ENCODE data around the gene MYO5B. TPM values are rescaled to one million over a fixed set of nuclear protein-coding genes. Genes with fewer than 3 reads are reported as not detected.

Gene MYO5B
- total RNA-seq, 2 experiments from 2014 or later: not detected

DNA sequence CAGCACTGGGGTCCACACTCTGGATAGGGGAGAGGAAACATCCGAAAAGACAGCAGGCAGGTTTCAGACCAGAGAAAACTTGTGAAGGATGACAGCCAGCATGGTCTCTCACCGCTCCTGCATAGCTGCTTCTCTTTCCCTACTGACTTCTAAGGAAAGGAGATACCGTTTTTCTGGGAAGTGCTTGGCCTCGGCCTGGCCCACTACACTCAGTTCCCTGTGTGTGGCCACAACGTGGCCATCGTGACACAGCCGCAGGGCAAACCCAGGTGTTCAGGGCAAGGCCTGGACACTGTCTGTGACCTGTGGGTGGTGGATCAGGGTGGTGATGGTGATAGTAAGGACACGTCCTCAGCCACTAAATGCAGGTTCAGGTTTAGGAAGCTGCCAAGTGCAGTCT is 347.4 kb downstream of the MYO5B start:
- Histone ChIP-seq H3K9me2 (ENCODE audit: insufficient read depth, low read length) (no peaks in the 10 kb centered on the region), H3K4me2 (ENCODE audit: low read length) (no peak overlapping the region), H2AFZ (ENCODE audit: low read length) (no peak overlapping the region), H3K4me1 (ENCODE audit: insufficient read depth, low read length, poor library complexity, severe bottlenecking) (no peaks in the 10 kb centered on the region), H3K4me3 (ENCODE audit: low read depth, low read length, poor library complexity, severe bottlenecking) (no peak overlapping the region), H3K36me3 (ENCODE audit: insufficient read depth, low read length) (no peaks in the 10 kb centered on the region), H3K79me2 (ENCODE audit: insufficient read depth, low read depth, low read length) (no peaks in the 10 kb centered on the region), H3K27ac (ENCODE audit: low read depth, low read length, poor library complexity, severe bottlenecking) (no peak overlapping the region), H4K20me1 (ENCODE audit: insufficient read depth, low read length) (no peaks in the 10 kb centered on the region), H3K9me3 (ENCODE audit: low read length) (no peaks in the 10 kb centered on the region)
- CTCF ChIA-PET (ENCODE audit: unreplicated experiment): interaction anchor here (0.6 kb wide), 1 partner anchor 11 kb away, joined by 3 read pairs; no protein-coding TSS in a partner anchor
- TF ChIP-seq EZH2phosphoT487 (IDR thresholded peaks at IDR 0.05; ENCODE audit: borderline replicate concordance, low read depth, low read length): no peak
- TF ChIP-seq, protein P1, sequence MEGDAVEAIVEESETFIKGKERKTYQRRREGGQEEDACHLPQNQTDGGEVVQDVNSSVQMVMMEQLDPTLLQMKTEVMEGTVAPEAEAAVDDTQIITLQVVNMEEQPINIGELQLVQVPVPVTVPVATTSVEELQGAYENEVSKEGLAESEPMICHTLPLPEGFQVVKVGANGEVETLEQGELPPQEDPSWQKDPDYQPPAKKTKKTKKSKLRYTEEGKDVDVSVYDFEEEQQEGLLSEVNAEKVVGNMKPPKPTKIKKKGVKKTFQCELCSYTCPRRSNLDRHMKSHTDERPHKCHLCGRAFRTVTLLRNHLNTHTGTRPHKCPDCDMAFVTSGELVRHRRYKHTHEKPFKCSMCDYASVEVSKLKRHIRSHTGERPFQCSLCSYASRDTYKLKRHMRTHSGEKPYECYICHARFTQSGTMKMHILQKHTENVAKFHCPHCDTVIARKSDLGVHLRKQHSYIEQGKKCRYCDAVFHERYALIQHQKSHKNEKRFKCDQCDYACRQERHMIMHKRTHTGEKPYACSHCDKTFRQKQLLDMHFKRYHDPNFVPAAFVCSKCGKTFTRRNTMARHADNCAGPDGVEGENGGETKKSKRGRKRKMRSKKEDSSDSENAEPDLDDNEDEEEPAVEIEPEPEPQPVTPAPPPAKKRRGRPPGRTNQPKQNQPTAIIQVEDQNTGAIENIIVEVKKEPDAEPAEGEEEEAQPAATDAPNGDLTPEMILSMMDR (conservative IDR thresholded peaks at IDR 0.05; ENCODE audit: low read length): no peak
- no peak for DNase-seq (ENCODE audit: low spot score)
- intact Hi-C loops (cut with micrococcal nuclease; ENCODE audit: unreplicated experiment): no loop called here
- POLR2A ChIA-PET: no interaction called here
- no TSS peak for BruUV-seq (replicated peaks)

DNA sequence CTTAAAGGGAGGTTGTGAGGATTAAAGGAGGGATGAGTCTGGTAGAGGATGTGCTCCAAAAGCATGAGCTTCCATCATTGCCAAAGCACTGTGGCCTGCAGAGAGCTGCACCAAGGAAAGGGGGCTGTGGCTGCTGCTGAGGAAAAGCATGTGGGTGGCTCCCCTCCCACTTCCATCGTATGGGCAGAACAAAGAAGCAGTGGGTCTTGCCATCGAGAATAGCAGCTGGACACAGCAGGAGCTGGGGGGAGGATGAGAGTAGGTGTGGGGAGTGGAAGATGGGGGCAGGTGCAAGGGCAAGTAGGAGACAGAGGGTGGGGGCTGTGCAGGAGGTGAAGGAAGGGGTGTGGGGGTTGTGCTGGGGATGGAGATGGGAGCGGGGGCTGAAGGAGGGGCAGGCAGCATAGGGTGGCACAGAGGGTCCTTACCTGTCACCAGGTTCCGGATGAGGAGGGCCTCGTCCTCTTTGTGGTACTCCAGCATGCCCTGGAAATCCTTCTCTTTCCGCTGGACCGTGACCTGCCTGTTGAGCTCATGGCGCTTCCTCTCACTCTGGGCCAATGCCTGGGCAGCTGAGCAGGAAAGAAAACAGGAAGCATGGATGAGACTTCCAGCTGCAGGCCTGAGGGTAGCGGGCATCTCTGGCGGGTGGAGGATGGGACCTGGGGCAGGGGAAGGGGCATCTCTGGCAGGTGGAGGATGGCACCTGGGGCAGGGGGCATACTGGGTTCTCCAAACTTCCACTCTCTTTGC is 348.1 kb downstream of the MYO5B start:
- H3K9me2 ChIP-seq (ENCODE audit: insufficient read depth, low read length): no peaks in the 10 kb centered on the region
- H3K9me3 ChIP-seq (ENCODE audit: low read length): no peaks in the 10 kb centered on the region
- TF ChIP-seq, protein P1 (conservative IDR thresholded peaks at IDR 0.05; ENCODE audit: low read length): no peak
- TF ChIP-seq EZH2phosphoT487 (IDR thresholded peaks at IDR 0.05; ENCODE audit: borderline replicate concordance, low read depth, low read length): no peak
- H4K20me1 ChIP-seq (ENCODE audit: insufficient read depth, low read length): no peaks in the 10 kb centered on the region
- POLR2A ChIA-PET: interaction anchor here (0.6 kb wide), 1 partner anchor 70 kb away, joined by 3 read pairs; no protein-coding TSS in a partner anchor
- no peak overlapping the region for H3K27ac ChIP-seq (ENCODE audit: low read depth, low read length, poor library complexity, severe bottlenecking)
- CTCF ChIA-PET (ENCODE audit: unreplicated experiment): no interaction called here
- no peak overlapping the region for H3K4me2 ChIP-seq (ENCODE audit: low read length)
- H2AFZ ChIP-seq (ENCODE audit: low read length): no peak overlapping the region
- H3K36me3 ChIP-seq (ENCODE audit: insufficient read depth, low read length): no peaks in the 10 kb centered on the region
- no peaks in the 10 kb centered on the region for H3K79me2 ChIP-seq (ENCODE audit: insufficient read depth, low read depth, low read length)
- DNase-seq (ENCODE audit: low spot score): no peak
- no peaks in the 10 kb centered on the region for H3K4me1 ChIP-seq (ENCODE audit: insufficient read depth, low read length, poor library complexity, severe bottlenecking)
- no TSS peak for BruUV-seq (replicated peaks)
- intact Hi-C loops (cut with micrococcal nuclease; ENCODE audit: unreplicated experiment): no loop called here
- H3K4me3 ChIP-seq (ENCODE audit: low read depth, low read length, poor library complexity, severe bottlenecking): no peak overlapping the region

DNA sequence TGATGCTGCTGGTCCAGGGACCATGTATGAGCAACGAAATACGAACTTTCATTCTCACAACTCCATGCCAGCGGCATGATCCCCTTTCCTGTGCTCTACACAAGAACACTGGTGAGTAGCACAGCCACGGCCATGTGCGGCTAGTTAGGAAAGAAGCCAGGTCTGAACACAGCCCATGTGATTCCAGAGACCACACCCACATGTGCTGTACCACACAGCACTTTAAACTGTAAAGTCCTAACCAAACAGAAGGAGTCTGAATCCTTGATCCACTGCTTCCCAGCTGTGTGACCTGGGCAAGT is 348.6 kb downstream of the MYO5B start:
- H2AFZ ChIP-seq (ENCODE audit: low read length): no peak overlapping the region
- H4K20me1 ChIP-seq (ENCODE audit: insufficient read depth, low read length): no peaks in the 10 kb centered on the region
- CTCF ChIA-PET (ENCODE audit: unreplicated experiment): no interaction called here
- H3K36me3 ChIP-seq (ENCODE audit: insufficient read depth, low read length): no peaks in the 10 kb centered on the region
- H3K79me2 ChIP-seq (ENCODE audit: insufficient read depth, low read depth, low read length): no peaks in the 10 kb centered on the region
- no peak for DNase-seq (ENCODE audit: low spot score)
- no peak overlapping the region for H3K4me2 ChIP-seq (ENCODE audit: low read length)
- no peaks in the 10 kb centered on the region for H3K9me2 ChIP-seq (ENCODE audit: insufficient read depth, low read length)
- BruUV-seq (replicated peaks): no TSS peak
- H3K4me3 ChIP-seq (ENCODE audit: low read depth, low read length, poor library complexity, severe bottlenecking): no peak overlapping the region
- no peaks in the 10 kb centered on the region for H3K9me3 ChIP-seq (ENCODE audit: low read length)
- POLR2A ChIA-PET: no interaction called here
- intact Hi-C loops (cut with micrococcal nuclease; ENCODE audit: unreplicated experiment): no loop called here
- H3K4me1 ChIP-seq (ENCODE audit: insufficient read depth, low read length, poor library complexity, severe bottlenecking): no peaks in the 10 kb centered on the region
- no peak overlapping the region for H3K27ac ChIP-seq (ENCODE audit: low read depth, low read length, poor library complexity, severe bottlenecking)
- TF ChIP-seq EZH2phosphoT487 (IDR thresholded peaks at IDR 0.05; ENCODE audit: borderline replicate concordance, low read depth, low read length): no peak
- TF ChIP-seq, protein P1 (conservative IDR thresholded peaks at IDR 0.05; ENCODE audit: low read length): no peak
